Uterus (tissue), 2 donors: Measurements from ENCODE around the gene NTF4.

Source experiments
- CTCF ChIP-seq, 4 experiments: fragments of 200-600 bp in 2 of 4; fragments of 450-650 bp in 2 of 4; sonication (generic) in 2 of 4; IDR thresholded peaks; one replicate each; pipeline ENCODE4 v1.5.1; 2016 to 2019; ENCODE audit warnings: antibody characterized with exemption in 4 of 4, mild to moderate bottlenecking in 2 of 4, moderate library complexity in 1 of 4
- POLR2A ChIP-seq, 2 donors: fragments of 450-650 bp; IDR thresholded peaks; one replicate each; pipeline ENCODE4 v1.6.1; 2016; ENCODE audit warnings: antibody characterized with exemption in 2 of 2, mild to moderate bottlenecking in 1 of 2, moderate library complexity in 1 of 2

- no peak for TF ChIP-seq CTCF (IDR thresholded peaks at IDR 0.05)
- no peak for TF ChIP-seq POLR2A (IDR thresholded peaks at IDR 0.05)
Observed at GRCh38 chr19:49014870-49015255, 49.8 kb downstream of the NTF4 start.
